HepG2 (cell line): ENCODE measurements around the gene SLC22A4. TPM values are rescaled to one million over a fixed set of nuclear protein-coding genes. Genes with fewer than 3 reads are reported as not detected.

Experiments
- ELK4 ChIP-seq: sonication (generic); formaldehyde crosslinking; IDR thresholded peaks from 2 replicates; pipeline ENCODE4 v1.9.0; 2021; ENCODE audit warnings: missing genetic modification reagents, borderline replicate concordance
- HNRNPK ChIP-seq: fragments of 200-400 bp; formaldehyde crosslinking; IDR thresholded peaks from 2 replicates; pipeline ENCODE4 v1.6.1; 2018; ENCODE audit warnings: low read length, low read depth, moderate library complexity, mild to moderate bottlenecking; ENCODE audit not compliant: poor library complexity, severe bottlenecking
- POLR2AphosphoS5 ChIP-seq: IDR thresholded peaks from 2 replicates; pipeline ENCODE4 v1.6.1; 2012; ENCODE audit warnings: low read depth, low read length
- ZNF3 ChIP-seq: IDR thresholded peaks from 2 replicates; pipeline ENCODE4 v1.7.0; 2017; ENCODE audit warnings: inconsistent platforms
- polyA plus RNA-seq, 8 experiments: library from polyadenylated mRNA; depleted of rRNA in 3 of 8; stranded (reverse) in 7 of 8; unstranded in 1 of 8; fragments of >200 nt; fragmentation: Illumina TruSeq in 4 of 8; extraction: Trizol in 4 of 8; gene quantifications; 2 replicates each; pipeline versions ENCODE4 v1.2.1 to v1.2.3, GENCODE V29; 2011 to 2016; ENCODE audit warnings: low read depth in 4 of 8, missing spikeins in 1 of 8, mixed read lengths in 1 of 8; ENCODE audit not compliant: insufficient read depth in 1 of 8
- total RNA-seq, 5 experiments: library from RNA; depleted of rRNA; stranded (reverse); fragments of >200 nt; fragmentation: Illumina TruSeq; extraction: Trizol; gene quantifications; 2 replicates each; pipeline ENCODE4 v1.2.3, GENCODE V29; 2016; ENCODE audit warnings: low read depth in 1 of 5
- TF ChIP-seq, protein P1 (sequence below): sonication (generic); formaldehyde crosslinking; IDR thresholded peaks from one replicate; pipeline ENCODE4 v1.5.1; 2020; ENCODE audit warnings: mild to moderate bottlenecking, missing genetic modification reagents; ENCODE audit errors: not compliant biosample characterization

The SLC22A4 gene
- total and polyA plus RNA-seq, 2 of the 13 experiments (the other 11 are each of a cell fraction or from before 2014, with no cell fraction given), result 0.33 to 0.62 TPM

GRCh38 chr5:132358775-132359174, 64.6 kb downstream of the SLC22A4 start (continued):
- TF ChIP-seq, protein P1, sequence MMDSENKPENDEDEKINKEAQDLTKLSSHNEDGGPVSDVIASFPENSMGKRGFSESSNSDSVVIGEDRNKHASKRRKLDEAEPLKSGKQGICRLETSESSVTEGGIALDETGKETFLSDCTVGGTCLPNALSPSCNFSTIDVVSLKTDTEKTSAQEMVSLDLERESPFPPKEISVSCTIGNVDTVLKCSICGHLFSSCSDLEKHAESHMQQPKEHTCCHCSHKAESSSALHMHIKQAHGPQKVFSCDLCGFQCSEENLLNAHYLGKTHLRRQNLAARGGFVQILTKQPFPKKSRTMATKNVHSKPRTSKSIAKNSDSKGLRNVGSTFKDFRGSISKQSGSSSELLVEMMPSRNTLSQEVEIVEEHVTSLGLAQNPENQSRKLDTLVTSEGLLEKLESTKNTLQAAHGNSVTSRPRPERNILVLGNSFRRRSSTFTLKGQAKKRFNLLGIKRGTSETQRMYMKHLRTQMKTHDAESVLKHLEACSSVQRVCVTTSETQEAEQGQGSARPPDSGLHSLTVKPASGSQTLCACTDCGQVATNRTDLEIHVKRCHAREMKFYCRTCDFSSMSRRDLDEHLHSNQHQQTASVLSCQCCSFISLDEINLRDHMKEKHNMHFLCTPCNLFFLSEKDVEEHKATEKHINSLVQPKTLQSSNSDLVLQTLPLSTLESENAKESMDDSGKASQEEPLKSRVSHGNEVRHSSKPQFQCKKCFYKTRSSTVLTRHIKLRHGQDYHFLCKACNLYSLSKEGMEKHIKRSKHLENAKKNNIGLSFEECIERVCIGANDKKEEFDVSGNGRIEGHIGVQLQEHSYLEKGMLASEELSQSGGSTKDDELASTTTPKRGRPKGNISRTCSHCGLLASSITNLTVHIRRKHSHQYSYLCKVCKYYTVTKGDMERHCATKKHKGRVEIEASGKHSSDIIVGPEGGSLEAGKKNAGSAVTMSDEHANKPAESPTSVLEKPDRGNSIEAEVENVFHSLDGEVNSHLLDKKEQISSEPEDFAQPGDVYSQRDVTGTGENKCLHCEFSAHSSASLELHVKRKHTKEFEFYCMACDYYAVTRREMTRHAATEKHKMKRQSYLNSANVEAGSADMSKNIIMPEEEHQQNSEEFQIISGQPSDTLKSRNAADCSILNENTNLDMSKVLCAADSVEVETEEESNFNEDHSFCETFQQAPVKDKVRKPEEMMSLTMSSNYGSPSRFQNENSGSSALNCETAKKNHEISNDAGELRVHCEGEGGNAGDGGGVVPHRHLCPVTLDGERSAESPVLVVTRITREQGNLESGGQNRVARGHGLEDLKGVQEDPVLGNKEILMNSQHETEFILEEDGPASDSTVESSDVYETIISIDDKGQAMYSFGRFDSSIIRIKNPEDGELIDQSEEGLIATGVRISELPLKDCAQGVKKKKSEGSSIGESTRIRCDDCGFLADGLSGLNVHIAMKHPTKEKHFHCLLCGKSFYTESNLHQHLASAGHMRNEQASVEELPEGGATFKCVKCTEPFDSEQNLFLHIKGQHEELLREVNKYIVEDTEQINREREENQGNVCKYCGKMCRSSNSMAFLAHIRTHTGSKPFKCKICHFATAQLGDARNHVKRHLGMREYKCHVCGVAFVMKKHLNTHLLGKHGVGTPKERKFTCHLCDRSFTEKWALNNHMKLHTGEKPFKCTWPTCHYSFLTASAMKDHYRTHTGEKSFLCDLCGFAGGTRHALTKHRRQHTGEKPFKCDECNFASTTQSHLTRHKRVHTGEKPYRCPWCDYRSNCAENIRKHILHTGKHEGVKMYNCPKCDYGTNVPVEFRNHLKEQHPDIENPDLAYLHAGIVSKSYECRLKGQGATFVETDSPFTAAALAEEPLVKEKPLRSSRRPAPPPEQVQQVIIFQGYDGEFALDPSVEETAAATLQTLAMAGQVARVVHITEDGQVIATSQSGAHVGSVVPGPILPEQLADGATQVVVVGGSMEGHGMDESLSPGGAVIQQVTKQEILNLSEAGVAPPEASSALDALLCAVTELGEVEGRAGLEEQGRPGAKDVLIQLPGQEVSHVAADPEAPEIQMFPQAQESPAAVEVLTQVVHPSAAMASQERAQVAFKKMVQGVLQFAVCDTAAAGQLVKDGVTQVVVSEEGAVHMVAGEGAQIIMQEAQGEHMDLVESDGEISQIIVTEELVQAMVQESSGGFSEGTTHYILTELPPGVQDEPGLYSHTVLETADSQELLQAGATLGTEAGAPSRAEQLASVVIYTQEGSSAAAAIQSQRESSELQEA (CRISPR knock-in tag), result no peak
- TF ChIP-seq POLR2AphosphoS5 (no peak), HNRNPK (no peak), ELK4 (no peak), ZNF3 (CRISPR knock-in tag) (no peak)
